Measurements from ENCODE around the gene MAFG. TPM values are rescaled to one million over a fixed set of nuclear protein-coding genes. Genes with fewer than 3 reads are reported as not detected.
A peak's percentile ranks its signal among the peaks of the same experiment; 100 is the strongest.

MAFG gene
- total RNA-seq, 1 experiment from 2014 or later = 31.4 TPM

GRCh38 chr17:81910840-81911276, 16.7 kb downstream of the MAFG start:
- no peak overlapping the region for H3K56ac ChIP-seq (ENCODE audit: insufficient read length, low read depth, low read length)
- H3T11ph ChIP-seq (ENCODE audit: low read length) = no peak overlapping the region
- Mint-ChIP-seq H3K4me3 (peak overlapping the region; percentile 79 to 92), H3K27me3 (ENCODE audit: low read depth) (no peaks in the 10 kb centered on the region), H3K4me1 (peaks cover 0 to 2% of the 10 kb centered on the region in 2 experiments; a peak in 2 of 4 replicates), H3K27ac (no peak overlapping the region), H3K36me3 (ENCODE audit: insufficient read depth in 1 of 3, low read depth in 3 of 3) (peaks cover 15 to 41% (median 34%) of the 10 kb centered on the region in 3 experiments; a peak in 6 of 7 replicates), H3K9me3 (no peaks in the 10 kb centered on the region)
- H3K79me2 ChIP-seq (ENCODE audit: insufficient read depth, low read length) = no peaks in the 10 kb centered on the region
- H3K14ac ChIP-seq (ENCODE audit: insufficient read depth, low read length) = no peak overlapping the region
- H3K79me1 ChIP-seq (ENCODE audit: insufficient read depth, low read depth, low read length, poor library complexity, severe bottlenecking) = no peaks in the 10 kb centered on the region
- H4K5ac ChIP-seq (ENCODE audit: insufficient read length, low read depth, low read length) = no peak overlapping the region
- TF ChIP-seq, protein P1, sequence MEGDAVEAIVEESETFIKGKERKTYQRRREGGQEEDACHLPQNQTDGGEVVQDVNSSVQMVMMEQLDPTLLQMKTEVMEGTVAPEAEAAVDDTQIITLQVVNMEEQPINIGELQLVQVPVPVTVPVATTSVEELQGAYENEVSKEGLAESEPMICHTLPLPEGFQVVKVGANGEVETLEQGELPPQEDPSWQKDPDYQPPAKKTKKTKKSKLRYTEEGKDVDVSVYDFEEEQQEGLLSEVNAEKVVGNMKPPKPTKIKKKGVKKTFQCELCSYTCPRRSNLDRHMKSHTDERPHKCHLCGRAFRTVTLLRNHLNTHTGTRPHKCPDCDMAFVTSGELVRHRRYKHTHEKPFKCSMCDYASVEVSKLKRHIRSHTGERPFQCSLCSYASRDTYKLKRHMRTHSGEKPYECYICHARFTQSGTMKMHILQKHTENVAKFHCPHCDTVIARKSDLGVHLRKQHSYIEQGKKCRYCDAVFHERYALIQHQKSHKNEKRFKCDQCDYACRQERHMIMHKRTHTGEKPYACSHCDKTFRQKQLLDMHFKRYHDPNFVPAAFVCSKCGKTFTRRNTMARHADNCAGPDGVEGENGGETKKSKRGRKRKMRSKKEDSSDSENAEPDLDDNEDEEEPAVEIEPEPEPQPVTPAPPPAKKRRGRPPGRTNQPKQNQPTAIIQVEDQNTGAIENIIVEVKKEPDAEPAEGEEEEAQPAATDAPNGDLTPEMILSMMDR (conservative IDR thresholded peaks at IDR 0.05) = no peak
- peak overlapping the region; percentile 1 for H3K9ac ChIP-seq (ENCODE audit: extremely low read depth, insufficient read length, low read length)
- WGBS (ENCODE audit: extremely low coverage, insufficient read length, low lambda C conversion rate) = no CpG with 5 or more reads among the region's 55 CpGs
- no peak overlapping the region for H4K8ac ChIP-seq (replicated peaks; ENCODE audit: insufficient read length, low read depth, low read length)
- H2AFZ ChIP-seq (ENCODE audit: low read length) = no peak overlapping the region
- no peak overlapping the region; the same call in 1 of the 2 replicates for H2BK15ac ChIP-seq (ENCODE audit: low read depth, low read length)
- H3K23me2 ChIP-seq (ENCODE audit: insufficient read length, low read depth, low read length, poor library complexity, severe bottlenecking) = peaks cover 6% of the 10 kb centered on the region
- H3K23ac ChIP-seq (ENCODE audit: insufficient read length, low read depth, low read length) = no peak overlapping the region
- no peak overlapping the region for H2BK5ac ChIP-seq (ENCODE audit: insufficient read length, low read length)
- H3K9me3 ChIP-seq (ENCODE audit: control insufficient read depth, low read depth, low read length) = no peaks in the 10 kb centered on the region
- H2BK20ac ChIP-seq (ENCODE audit: low read depth, low read length, poor library complexity, severe bottlenecking) = no peak overlapping the region
- no peak overlapping the region for H3K27ac ChIP-seq (ENCODE audit: insufficient read length, low read depth, low read length)
- no peak overlapping the region for H2AK5ac ChIP-seq (ENCODE audit: insufficient read length, low read length)
- no peak overlapping the region for H2BK120ac ChIP-seq (ENCODE audit: low read depth, low read length, poor library complexity, severe bottlenecking)
- no peak overlapping the region for H2BK12ac ChIP-seq (ENCODE audit: insufficient read length, low read depth, low read length)
- H3K4me1 ChIP-seq (ENCODE audit: insufficient read depth, low read length) = no peaks in the 10 kb centered on the region
- peak overlapping the region; percentile 48 for H3K4me2 ChIP-seq (ENCODE audit: insufficient read depth, insufficient read length, low read length)
- H4K91ac ChIP-seq (ENCODE audit: insufficient read length, low read depth, low read length) = no peak overlapping the region
- no peak overlapping the region for H3K4ac ChIP-seq (ENCODE audit: low read depth, low read length)
- no peaks in the 10 kb centered on the region for H4K20me1 ChIP-seq (ENCODE audit: control insufficient read depth, insufficient read depth, insufficient read length)
- H3K27me3 ChIP-seq (ENCODE audit: insufficient read depth, low read length) = no peaks in the 10 kb centered on the region
- DNase-seq = no peak
- no peak overlapping the region for H3K18ac ChIP-seq (ENCODE audit: insufficient read length, low read depth, low read length)

Data from H9 (cell line).